Fibroblast of upper back skin (primary cell): ENCODE data around the gene MCF2L.

Source experiments
- DNase-seq: peaks from one replicate; pipeline ENCODE4 v3.0.0-alpha.2; 2013

The MCF2L gene

DNA sequence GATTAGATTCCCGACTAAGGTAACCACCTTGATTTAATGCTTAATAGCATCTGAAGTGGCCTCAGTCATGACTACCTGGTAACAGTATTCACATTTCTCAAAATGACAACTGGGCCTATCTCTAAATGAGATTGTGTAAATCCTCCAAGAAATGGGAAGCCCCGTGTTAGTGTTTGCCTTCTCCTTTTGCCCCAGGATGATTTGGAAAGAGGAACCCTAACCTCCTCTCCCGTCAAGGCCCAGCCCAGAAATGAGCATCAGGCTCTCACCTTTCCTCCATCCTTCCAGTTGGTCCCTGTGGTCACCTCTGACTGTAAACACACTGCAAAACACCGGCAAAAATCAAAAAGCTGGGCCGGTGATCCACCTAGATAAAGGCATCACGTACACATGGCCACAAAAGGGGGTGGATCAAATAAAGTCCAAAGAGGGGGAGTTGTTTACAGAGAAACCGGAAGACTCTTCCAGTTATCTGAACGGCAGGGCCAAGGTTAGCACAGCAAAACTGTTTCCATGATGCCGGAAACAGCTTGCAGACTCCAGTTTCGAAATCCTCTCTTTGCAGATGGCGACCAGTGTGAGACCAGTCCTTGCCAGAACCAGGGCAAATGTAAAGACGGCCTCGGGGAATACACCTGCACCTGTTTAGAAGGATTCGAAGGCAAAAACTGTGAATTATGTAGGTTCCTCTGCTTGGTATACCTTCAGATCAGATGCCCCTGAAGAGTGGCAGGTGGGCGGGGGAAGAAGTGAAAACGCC lies 170.0 kb downstream of the MCF2L start:
- DNase-seq, result no peak

DNA sequence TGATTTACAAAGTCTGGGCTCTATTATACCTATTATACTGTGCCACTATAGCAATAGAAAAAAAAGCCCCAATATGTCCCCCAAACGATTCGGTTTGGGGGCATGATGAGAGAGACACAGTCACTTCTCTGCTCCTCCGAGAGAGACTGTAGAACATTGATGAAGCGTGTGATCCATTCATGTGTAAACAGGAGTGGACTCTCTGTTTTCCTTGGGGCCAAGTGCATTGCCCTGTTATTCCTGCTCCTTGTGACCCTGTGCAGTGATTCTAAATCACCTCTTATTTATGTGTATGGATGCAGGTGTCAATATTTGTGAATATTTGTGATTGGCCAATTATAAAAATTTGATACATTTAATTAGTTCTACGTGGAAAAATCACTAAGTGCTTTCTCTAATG lies 170.6 kb downstream of the MCF2L start:
- DNase-seq, result no peak

DNA sequence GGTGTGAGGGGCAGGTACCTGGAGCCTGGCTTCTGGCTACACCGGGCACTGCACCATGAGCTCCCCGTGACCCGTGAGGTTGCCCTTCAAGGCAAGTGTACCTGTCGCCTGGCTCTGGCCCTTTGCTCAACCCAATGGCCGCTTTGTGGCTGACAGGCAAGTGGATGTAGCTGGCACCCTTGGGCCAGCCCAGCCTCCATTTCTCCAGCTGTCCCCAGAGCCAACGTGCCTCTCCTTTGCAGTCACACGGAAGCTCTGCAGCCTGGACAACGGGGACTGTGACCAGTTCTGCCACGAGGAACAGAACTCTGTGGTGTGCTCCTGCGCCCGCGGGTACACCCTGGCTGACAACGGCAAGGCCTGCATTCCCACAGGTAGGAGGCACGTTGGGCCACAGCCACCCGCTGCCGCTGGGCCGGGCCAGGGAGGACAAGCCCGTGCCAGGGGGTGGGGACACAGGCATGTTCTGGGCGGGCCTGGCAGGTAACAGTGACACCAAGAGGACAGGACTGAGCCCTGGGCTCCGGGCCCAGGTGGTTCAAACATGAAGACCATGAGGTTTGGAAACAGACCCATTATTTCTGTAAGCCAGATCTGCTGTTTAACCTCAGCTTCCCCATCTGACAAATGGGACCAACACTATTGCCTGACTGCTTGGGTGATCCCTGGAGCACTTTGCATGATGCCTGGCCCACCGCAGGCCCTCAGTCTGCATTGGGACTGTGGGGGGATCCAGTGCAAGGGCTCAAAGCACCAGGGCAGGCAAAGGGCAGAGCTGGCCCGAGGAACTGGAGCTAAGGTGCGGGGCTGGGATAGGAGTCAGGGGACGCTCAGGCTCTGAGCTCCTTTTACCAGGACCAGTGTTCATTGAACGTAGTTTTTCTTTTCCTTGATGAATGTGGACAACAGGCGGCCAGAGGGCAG lies 171.9 kb downstream of the MCF2L start:
- DNase-seq, result no peak

DNA sequence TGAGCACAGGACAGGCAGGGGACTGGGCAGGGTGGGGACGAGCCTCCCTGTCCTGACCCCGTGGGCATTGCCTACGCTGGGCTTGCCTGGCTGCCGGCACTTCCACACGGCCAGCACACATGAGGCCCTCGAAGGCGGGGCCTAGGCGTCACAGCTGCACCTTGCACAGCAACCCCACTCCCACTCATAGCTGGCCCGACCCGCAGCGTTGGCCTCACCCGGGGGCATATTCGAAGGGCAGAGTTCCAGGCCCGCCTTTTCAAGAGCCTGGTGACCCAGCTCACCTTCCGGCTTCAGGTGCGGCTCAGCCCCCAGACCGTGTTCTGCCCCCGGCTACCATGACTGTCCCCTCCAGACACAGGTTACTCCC lies 172.6 kb downstream of the MCF2L start:
- DNase-seq, result no peak

DNA sequence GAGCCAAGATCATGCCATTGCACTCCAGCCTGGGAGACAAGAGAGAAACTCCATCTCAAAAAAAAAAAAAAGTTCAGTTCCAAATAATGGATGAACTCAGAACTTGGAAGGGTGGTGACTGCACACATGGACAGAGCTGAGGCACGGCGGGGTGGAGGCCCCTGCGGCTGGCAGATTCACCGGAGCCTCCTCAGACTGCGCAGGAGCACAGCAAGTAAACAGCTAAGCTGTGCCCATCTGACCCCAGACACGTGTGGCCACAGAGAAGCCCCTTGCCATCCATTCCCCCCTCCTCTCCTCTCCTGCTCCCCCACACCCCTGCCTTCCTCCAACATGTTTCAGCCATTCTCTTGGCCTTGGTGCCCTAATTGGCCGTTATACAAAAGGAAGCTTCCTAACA lies 173.9 kb downstream of the MCF2L start:
- DNase-seq, result no peak

DNA sequence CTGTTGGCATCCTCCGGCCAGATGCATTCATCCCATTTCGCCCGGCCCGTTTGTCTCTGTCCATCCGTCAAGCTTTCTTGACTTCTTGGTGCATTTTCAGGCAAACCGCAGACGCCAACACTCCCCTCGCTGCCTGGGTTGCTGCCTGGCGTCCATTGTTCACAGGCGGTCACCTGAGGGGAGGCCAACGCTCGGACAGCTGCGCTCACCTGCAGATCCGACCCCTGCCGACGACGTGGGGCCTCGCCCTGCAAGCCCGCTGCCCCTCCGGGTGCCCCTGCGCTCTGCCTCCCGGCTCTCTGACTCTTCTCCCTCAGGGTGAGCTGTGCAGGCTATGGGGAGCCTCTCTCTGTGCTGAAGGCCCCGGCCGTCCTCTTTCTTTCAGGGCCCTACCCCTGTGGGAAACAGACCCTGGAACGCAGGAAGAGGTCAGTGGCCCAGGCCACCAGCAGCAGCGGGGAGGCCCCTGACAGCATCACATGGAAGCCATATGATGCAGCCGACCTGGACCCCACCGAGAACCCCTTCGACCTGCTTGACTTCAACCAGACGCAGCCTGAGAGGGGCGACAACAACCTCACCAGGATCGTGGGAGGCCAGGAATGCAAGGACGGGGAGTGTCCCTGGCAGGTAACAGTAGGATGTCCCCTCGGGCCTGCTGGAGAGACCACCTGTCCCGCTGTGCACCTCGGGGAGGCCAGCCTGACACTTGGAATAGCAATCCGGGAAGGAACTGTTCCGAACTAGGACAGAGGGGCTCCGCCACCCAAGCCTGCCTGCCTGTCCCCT lies 174.6 kb downstream of the MCF2L start:
- DNase-seq, result no peak

DNA sequence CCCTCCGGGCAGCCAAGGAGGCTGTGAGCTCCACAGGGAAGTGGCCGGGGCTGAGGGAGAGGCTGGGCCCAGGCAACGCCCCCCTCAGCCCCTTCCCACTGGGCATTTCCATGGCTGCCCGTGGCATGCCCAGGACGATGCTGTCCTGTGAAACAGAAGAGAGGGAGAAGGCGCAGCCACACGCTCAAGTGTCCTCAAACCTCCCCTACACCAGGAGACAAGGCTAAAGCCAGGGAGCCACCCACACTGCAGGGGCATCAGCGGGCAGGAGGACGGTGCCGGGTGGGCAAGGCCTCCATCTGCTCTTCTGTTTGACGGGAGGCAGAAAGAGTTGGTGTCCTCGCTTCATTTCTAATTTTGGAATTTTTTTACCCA lies 175.2 kb downstream of the MCF2L start:
- DNase-seq, result no peak

DNA sequence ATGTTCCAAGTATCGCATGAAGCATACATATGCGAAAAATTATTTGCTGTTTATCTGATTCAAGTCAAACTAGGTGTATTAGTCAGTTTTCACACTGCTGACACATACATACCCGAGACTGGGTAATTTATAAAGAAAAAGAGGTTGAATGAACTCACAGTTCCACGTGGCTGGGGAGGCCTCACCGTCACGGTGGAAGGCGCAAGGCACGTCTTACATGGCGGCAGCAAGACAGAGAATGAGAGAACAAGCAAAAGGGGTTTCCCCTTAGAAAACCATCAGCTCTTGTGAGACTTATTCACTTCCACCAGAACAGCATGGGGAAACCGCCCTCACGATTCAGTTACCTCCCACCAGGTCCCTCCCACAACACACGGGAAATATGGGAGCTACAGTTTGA lies 176.5 kb downstream of the MCF2L start:
- no peak for DNase-seq

DNA sequence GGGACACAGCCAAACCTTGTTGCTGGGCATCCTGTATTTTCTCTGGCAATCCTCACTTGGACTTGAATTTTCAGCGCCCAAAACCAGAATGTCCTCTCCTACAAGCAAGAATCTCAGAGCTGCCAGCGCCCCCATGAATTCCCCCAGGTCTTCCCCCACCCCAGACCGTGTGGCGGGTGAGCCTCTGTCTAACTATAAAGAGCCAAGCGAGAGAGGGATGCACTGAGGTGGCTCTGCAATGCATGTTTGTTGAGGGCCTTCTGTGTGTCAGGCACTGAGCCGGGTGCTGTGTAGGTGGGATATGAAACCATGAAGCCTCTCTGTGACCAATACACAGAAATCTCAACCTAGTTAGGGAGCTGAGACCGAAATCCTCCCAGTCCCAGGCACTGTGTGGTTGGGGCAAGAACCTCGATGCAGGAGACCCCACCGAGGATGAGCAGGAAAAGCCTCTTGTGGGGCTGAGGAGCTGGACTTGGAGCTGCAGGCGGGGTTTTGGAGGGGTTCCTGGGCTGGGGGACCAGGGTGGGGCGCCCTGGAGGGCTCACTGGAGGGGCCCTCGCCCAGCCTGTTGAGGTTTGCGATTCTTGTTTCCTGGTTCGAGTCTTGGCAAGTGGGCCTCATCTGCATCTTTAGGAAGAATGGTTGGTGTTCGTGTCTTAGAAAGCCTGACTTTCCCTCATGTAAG lies 177.0 kb downstream of the MCF2L start:
- DNase-seq, result no peak

DNA sequence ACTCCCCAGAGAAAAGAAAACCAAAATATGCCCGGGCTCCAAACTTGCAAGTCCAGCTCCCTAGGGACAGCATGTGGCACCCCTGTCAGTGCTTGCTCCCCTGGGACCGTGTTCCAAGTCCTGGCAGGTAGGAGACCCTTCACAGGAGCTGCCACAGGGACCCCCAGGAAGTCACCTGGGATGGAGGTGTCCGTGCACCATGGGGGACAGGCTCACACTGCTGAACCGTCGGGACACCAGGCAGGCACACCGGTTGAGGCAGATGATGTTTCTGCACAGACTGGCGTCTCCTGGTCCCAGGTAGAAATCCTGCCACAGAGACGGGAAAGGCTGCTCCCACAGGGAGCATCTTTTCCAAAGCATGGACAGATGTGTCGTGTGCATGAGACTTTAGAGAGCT lies 177.7 kb downstream of the MCF2L start:
- no peak for DNase-seq

DNA sequence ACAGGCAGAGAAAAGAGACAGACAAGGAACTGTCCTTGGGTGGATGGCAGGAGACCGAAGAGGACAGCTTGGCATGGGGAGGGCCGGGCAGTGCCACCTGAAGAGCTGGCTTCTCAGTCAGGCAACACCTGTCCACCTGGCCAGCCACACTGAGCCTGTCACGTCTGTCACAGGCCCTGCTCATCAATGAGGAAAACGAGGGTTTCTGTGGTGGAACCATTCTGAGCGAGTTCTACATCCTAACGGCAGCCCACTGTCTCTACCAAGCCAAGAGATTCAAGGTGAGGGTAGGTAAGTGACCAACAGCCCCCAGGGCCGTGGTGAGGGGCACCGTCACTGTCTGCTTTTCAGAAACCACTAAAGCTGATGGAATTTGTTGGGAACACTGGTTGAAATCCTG lies 178.2 kb downstream of the MCF2L start:
- DNase-seq, result no peak

DNA sequence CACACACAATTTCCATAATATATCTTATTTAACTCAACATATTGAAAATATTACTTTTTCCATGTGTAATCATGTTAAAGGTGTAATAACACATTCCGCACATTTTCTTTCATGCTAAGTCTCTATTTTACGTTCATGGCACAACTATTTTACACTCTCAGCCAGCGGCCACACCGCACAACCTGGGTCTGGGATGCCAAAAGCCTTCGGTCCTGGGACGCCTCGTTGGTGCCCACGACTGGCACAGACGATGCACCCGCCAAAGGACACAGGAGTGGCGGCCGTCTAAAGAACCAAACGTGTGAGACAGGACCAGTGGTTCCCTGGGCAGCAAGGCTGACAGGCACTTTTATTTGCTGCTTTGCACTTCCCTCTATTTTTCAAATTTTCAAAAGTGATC lies 179.4 kb downstream of the MCF2L start:
- no peak for DNase-seq

DNA sequence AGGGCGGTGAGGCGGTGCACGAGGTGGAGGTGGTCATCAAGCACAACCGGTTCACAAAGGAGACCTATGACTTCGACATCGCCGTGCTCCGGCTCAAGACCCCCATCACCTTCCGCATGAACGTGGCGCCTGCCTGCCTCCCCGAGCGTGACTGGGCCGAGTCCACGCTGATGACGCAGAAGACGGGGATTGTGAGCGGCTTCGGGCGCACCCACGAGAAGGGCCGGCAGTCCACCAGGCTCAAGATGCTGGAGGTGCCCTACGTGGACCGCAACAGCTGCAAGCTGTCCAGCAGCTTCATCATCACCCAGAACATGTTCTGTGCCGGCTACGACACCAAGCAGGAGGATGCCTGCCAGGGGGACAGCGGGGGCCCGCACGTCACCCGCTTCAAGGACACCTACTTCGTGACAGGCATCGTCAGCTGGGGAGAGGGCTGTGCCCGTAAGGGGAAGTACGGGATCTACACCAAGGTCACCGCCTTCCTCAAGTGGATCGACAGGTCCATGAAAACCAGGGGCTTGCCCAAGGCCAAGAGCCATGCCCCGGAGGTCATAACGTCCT lies 180.0 kb downstream of the MCF2L start:
- no peak for DNase-seq
